Osteocyte (in vitro differentiated cells): ENCODE measurements around the gene EML5. TPM values are rescaled to one million over a fixed set of nuclear protein-coding genes. Genes with fewer than 3 reads are reported as not detected.

ENCODE experiments used
- DNase-seq: peaks from one replicate; pipeline ENCODE4 v3.0.0; 2021; ENCODE audit warnings: mixed read lengths; ENCODE audit not compliant: unreplicated experiment; ENCODE audit errors: extremely low spot score
- H3K27ac Mint-ChIP-seq: one replicate; pipeline ENCODE4 v1.8.0; 2021; ENCODE audit warnings: mild to moderate bottlenecking, mixed read lengths; ENCODE audit not compliant: unreplicated experiment
- H3K27me3 Mint-ChIP-seq: one replicate; pipeline ENCODE4 v1.8.0; 2021; ENCODE audit warnings: mixed read lengths; ENCODE audit not compliant: unreplicated experiment
- H3K36me3 Mint-ChIP-seq: one replicate; pipeline ENCODE4 v1.8.0; 2021; ENCODE audit warnings: mixed read lengths; ENCODE audit not compliant: unreplicated experiment
- H3K4me1 Mint-ChIP-seq: one replicate; pipeline ENCODE4 v1.8.0; 2021; ENCODE audit warnings: mixed read lengths; ENCODE audit not compliant: unreplicated experiment
- H3K4me3 Mint-ChIP-seq: one replicate; pipeline ENCODE4 v1.8.0; 2021; ENCODE audit warnings: mild to moderate bottlenecking, moderate library complexity, mixed read lengths; ENCODE audit not compliant: unreplicated experiment
- H3K9me3 Mint-ChIP-seq: one replicate; pipeline ENCODE4 v1.8.0; 2021; ENCODE audit warnings: mixed read lengths; ENCODE audit not compliant: unreplicated experiment
- total RNA-seq: library from RNA; stranded (reverse); gene quantifications from 2 replicates; pipeline ENCODE4 v1.2.1, GENCODE V29; 2021
- TF ChIP-seq, protein P1 (sequence below): fragments of 200-600 bp; sonication (generic); IDR thresholded peaks from 2 replicates; pipeline ENCODE4 v1.5.0; 2021; ENCODE audit warnings: antibody characterized with exemption, mild to moderate bottlenecking, moderate library complexity

EML5 gene
- total RNA-seq, 1 donor from 2014 or later: 0.19 TPM

GRCh38 chr14:88746052-88746451, 46.7 kb downstream of the EML5 start:
- H3K4me1 Mint-ChIP-seq: no peaks in the 10 kb centered on the region
- H3K9me3 Mint-ChIP-seq: no peaks in the 10 kb centered on the region
- TF ChIP-seq, protein P1, sequence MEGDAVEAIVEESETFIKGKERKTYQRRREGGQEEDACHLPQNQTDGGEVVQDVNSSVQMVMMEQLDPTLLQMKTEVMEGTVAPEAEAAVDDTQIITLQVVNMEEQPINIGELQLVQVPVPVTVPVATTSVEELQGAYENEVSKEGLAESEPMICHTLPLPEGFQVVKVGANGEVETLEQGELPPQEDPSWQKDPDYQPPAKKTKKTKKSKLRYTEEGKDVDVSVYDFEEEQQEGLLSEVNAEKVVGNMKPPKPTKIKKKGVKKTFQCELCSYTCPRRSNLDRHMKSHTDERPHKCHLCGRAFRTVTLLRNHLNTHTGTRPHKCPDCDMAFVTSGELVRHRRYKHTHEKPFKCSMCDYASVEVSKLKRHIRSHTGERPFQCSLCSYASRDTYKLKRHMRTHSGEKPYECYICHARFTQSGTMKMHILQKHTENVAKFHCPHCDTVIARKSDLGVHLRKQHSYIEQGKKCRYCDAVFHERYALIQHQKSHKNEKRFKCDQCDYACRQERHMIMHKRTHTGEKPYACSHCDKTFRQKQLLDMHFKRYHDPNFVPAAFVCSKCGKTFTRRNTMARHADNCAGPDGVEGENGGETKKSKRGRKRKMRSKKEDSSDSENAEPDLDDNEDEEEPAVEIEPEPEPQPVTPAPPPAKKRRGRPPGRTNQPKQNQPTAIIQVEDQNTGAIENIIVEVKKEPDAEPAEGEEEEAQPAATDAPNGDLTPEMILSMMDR: no peak
- no peak overlapping the region for H3K27ac Mint-ChIP-seq
- H3K27me3 Mint-ChIP-seq: peaks cover 46% of the 10 kb centered on the region
- H3K4me3 Mint-ChIP-seq: no peak overlapping the region
- DNase-seq: no peak
- H3K36me3 Mint-ChIP-seq: no peaks in the 10 kb centered on the region

DNA sequence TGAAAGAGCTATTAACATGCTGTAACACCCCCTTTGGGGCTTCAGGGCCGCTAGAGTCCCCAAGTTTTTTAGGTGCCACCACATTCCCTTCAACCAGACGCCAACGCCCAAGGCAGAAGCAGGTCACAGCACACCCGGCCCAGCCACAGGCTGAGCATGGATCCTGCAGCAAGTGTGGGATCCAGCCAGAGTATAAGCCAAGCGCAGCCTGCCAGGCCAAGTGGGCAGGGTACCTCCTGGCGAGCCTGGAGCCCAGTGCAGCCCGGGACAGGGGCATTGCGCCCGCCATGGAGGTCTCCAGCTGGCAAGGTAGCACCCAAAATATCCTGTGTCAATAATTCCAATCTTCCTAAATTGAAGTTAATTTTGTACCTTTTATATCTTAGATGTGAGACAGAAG, 55.5 kb downstream of the EML5 start:
- no peak for DNase-seq
- no peak overlapping the region for H3K27ac Mint-ChIP-seq
- no peak overlapping the region for H3K4me3 Mint-ChIP-seq
- peaks cover 18% of the 10 kb centered on the region for H3K27me3 Mint-ChIP-seq
- no peaks in the 10 kb centered on the region for H3K9me3 Mint-ChIP-seq
- H3K36me3 Mint-ChIP-seq: no peaks in the 10 kb centered on the region
- TF ChIP-seq, protein P1: no peak
- H3K4me1 Mint-ChIP-seq: no peaks in the 10 kb centered on the region

DNA sequence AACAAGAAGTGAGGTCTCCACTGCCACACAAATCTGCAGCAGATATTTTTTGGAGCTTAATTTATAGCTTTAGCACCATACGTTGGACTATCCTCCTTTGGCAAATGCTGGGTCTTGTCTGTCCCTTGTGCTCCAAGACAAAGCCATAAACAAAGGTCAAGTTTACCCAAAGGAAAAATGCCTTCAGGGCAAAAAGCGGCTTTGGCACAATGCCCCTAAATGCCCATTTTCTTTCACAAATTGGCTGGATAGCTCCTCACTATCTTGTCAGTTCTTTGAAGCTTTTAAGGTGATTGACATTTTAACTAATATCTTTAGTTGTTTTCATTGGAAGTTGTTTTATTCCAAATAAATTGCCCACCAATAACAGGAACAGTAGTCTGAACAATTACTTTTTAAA, 59.6 kb downstream of the EML5 start:
- no peaks in the 10 kb centered on the region for H3K9me3 Mint-ChIP-seq
- no peaks in the 10 kb centered on the region for H3K4me1 Mint-ChIP-seq
- H3K4me3 Mint-ChIP-seq: no peak overlapping the region
- TF ChIP-seq, protein P1: no peak
- DNase-seq: no peak
- H3K36me3 Mint-ChIP-seq: no peaks in the 10 kb centered on the region
- H3K27ac Mint-ChIP-seq: no peak overlapping the region
- peaks cover 8% of the 10 kb centered on the region for H3K27me3 Mint-ChIP-seq

- Mint-ChIP-seq H3K9me3 (no peaks in the 10 kb centered on the region), H3K27ac (no peak overlapping the region), H3K4me3 (no peak overlapping the region)
These were observed 63.6 kb downstream of the EML5 start for GRCh38 chr14:88729159-88729558.

DNA sequence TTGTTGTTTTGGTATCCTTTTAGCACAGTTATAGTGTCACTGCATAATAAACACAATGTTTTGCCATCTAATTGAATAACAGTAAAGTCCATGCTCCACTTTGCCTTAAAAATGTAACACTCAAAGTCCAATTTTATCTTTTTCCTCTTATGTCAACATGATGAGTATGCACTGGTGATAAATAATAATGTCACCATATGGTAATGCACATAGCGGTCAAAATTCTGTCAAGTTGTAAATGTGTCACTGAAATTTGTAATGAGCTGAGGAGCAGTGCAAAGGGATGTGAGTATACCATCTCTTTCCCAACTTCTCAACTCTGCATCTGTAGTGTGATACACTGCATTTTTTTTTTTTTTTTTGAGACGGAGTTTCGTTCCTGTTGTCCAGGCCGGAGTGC, 65.7 kb downstream of the EML5 start:
- H3K4me1 Mint-ChIP-seq: no peaks in the 10 kb centered on the region
- no peaks in the 10 kb centered on the region for H3K9me3 Mint-ChIP-seq
- TF ChIP-seq, protein P1: no peak
- no peak for DNase-seq
- no peak overlapping the region for H3K27ac Mint-ChIP-seq
- H3K4me3 Mint-ChIP-seq: no peak overlapping the region
- H3K27me3 Mint-ChIP-seq: peaks cover 2% of the 10 kb centered on the region
- no peaks in the 10 kb centered on the region for H3K36me3 Mint-ChIP-seq

More at GRCh38 chr14:88729159-88729558, 63.6 kb downstream of the EML5 start:
- TF ChIP-seq, protein P1: peak; percentile 36
- no peak for DNase-seq
- Mint-ChIP-seq H3K4me1 (no peaks in the 10 kb centered on the region), H3K27me3 (peaks cover 2% of the 10 kb centered on the region), H3K36me3 (no peaks in the 10 kb centered on the region)
